ENCODE data around the gene PFDN4. TPM values are rescaled to one million over a fixed set of nuclear protein-coding genes. Genes with fewer than 3 reads are reported as not detected.

Gene PFDN4
- total and polyA plus RNA-seq, 3 experiments from 2014 or later: 37.1 to 42.5 (median 41.3) TPM

DNA sequence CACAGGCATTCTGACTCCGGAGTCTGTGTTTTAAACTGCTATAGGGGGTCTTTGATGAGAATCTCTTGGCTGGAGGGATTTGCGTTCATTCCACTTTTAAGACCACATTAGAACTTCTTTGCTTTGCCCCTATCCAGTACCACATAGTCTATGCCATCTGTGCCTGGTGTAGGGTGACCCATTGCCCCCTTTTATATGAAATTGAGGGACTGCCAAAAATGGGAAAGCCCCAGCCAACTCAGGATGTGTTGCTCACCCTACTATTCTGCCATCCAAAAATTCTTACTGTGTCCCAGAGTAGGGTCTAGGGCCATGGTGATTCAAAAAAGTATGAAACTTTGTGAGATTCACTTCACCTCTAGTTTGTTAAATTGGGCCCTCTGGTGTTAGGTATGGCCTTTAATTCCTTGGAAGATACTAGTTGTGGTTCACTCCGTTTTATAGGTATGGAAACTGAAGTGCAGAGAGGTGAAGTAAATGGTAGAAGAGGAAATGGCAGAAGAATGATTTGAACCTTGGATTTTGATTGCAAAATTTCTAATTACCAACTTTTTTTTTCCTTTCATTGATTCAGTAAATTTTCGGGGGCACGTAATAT is 1.4 kb downstream of the PFDN4 start:
- H3K4me1 Mint-ChIP-seq: peaks cover 29 to 57% (median 46%) of the 10 kb centered on the region in 3 donors
- DNase-seq: no peak
- H3K4me3 Mint-ChIP-seq: peak overlapping the region; percentile 76 to 100 (median 86)
- peaks cover 0 to 20% (median 0%) of the 10 kb centered on the region in 3 donors for H3K36me3 Mint-ChIP-seq
- ChIA-PET POLR2A (no interaction called here), CTCF (interaction anchor here (5.1 kb wide), 1 partner anchor 9 kb away, joined by 25 read pairs; no protein-coding TSS in a partner anchor)
- H3K27me3 Mint-ChIP-seq: peaks cover 5 to 6% of the 10 kb centered on the region in 2 donors
- peak overlapping the region in 7 of 8 donors; percentile 15 to 93 (median 67) for H3K27ac Mint-ChIP-seq
- Histone ChIP-seq H3K36me3 (ENCODE audit: insufficient read depth, low read length) (no peaks in the 10 kb centered on the region), H3K27me3 (ENCODE audit: insufficient read depth, low read length, poor library complexity, severe bottlenecking) (no peaks in the 10 kb centered on the region), H3K4me3 (ENCODE audit: low read length) (peak overlapping the region; percentile 91), H3K9me3 (ENCODE audit: low read length) (no peaks in the 10 kb centered on the region), H3K27ac (ENCODE audit: low read depth, low read length) (no peak overlapping the region), H3K4me1 (ENCODE audit: insufficient read depth, low read length) (peaks cover 24% of the 10 kb centered on the region)
- H3K9me3 Mint-ChIP-seq: no peaks in the 10 kb centered on the region

DNA sequence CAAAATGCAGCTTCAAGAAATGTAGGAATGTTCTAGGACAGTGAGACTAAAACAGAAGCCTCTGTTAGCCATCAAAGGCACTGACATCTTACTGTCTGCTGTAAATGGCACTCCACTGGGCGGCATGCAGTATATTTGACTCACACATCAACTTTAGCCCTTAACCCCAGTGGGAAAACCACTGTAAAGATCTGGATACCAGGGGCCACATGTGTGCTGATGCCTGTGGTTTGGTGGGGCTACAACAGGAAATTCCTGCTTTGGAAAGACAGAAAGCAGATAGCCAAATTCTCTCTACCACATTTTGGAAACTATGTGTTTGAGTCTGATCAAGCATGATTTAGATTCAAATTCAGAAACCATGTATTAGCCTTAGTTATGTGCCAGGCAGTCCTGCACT is 4.3 kb downstream of the PFDN4 start:
- no peak overlapping the region for H3K4me3 ChIP-seq (ENCODE audit: low read length)
- Mint-ChIP-seq H3K27ac (no peak overlapping the region), H3K9me3 (no peaks in the 10 kb centered on the region), H3K4me1 (peaks cover 31 to 66% (median 58%) of the 10 kb centered on the region in 3 donors), H3K36me3 (peaks cover 0 to 47% (median 7%) of the 10 kb centered on the region in 3 donors), H3K27me3 (peaks cover 0 to 2% of the 10 kb centered on the region in 2 donors), H3K4me3 (peak overlapping the region in 2 of 7 donors; percentile 14 to 54)
- H3K36me3 ChIP-seq (ENCODE audit: insufficient read depth, low read length): peaks cover 10% of the 10 kb centered on the region
- ChIA-PET POLR2A (no interaction called here), CTCF (interaction anchor here (5.1 kb wide), 1 partner anchor 12 kb away, joined by 25 read pairs; no protein-coding TSS in a partner anchor)
- H3K27me3 ChIP-seq (ENCODE audit: insufficient read depth, low read length, poor library complexity, severe bottlenecking): no peaks in the 10 kb centered on the region
- no peak for DNase-seq
- no peaks in the 10 kb centered on the region for H3K9me3 ChIP-seq (ENCODE audit: low read length)
- H3K27ac ChIP-seq (ENCODE audit: low read depth, low read length): no peak overlapping the region
- peaks cover 24% of the 10 kb centered on the region for H3K4me1 ChIP-seq (ENCODE audit: insufficient read depth, low read length)

DNA sequence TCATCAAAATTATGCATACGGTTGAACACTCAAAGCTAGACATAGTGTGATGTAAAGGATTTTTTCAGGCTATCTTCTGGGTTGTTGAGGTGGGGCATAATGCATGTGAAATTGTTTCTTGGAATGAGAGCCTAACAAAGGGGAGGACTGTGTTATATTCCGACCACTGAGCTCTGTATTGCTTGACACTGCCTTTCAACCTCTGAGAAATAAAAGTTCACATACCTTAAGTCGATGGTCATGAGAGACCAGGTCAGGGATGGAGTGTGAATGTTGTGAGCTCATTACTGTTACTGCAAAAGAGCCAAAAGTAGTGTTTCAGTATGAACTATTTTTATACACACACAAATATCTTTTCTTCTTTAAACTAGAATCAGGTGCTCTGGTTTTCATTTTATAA is 5.0 kb downstream of the PFDN4 start:
- ChIA-PET CTCF (interaction anchor here (2.7 kb wide), 1 partner anchor 13 kb away, joined by 21 read pairs; no protein-coding TSS in a partner anchor), POLR2A (no interaction called here)
- DNase-seq: no peak
- Mint-ChIP-seq H3K9me3 (no peaks in the 10 kb centered on the region), H3K36me3 (peaks cover 0 to 51% (median 7%) of the 10 kb centered on the region in 3 donors), H3K4me3 (peak overlapping the region in 1 of 7 donors; percentile 14), H3K4me1 (peaks cover 31 to 62% (median 58%) of the 10 kb centered on the region in 3 donors), H3K27me3 (peaks cover 0 to 2% of the 10 kb centered on the region in 2 donors), H3K27ac (peak overlapping the region in 2 of 8 donors; percentile 22 to 59)
- H3K27ac ChIP-seq (ENCODE audit: low read depth, low read length): no peak overlapping the region
- H3K36me3 ChIP-seq (ENCODE audit: insufficient read depth, low read length): peaks cover 10% of the 10 kb centered on the region
- H3K4me3 ChIP-seq (ENCODE audit: low read length): no peak overlapping the region
- H3K27me3 ChIP-seq (ENCODE audit: insufficient read depth, low read length, poor library complexity, severe bottlenecking): no peaks in the 10 kb centered on the region
- H3K9me3 ChIP-seq (ENCODE audit: low read length): no peaks in the 10 kb centered on the region
- peaks cover 24% of the 10 kb centered on the region for H3K4me1 ChIP-seq (ENCODE audit: insufficient read depth, low read length)

DNA sequence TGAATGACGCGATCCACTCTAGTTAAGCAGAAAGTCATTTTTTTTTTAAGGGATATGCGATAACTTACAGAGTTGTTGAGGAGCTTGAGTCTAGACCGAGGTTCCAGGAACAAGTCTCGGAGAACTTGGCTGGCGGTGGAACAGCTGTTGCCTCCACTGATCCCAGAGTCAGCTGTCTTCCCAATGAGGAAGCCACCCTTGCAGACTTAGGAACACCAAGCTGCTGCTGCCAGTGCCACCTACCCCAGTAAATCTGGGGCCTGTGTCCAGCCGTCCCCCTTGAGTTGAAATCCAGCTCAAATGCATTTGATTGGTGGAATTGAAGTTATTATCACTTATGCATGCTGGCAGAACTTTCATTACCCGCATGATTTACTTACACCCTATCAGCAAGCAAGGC is 6.7 kb downstream of the PFDN4 start:
- POLR2A ChIA-PET: no interaction called here
- DNase-seq: no peak
- Histone ChIP-seq H3K27ac (ENCODE audit: low read depth, low read length) (no peak overlapping the region), H3K27me3 (ENCODE audit: insufficient read depth, low read length, poor library complexity, severe bottlenecking) (no peaks in the 10 kb centered on the region), H3K4me1 (ENCODE audit: insufficient read depth, low read length) (peaks cover 12% of the 10 kb centered on the region), H3K4me3 (ENCODE audit: low read length) (no peak overlapping the region), H3K36me3 (ENCODE audit: insufficient read depth, low read length) (peaks cover 10% of the 10 kb centered on the region), H3K9me3 (ENCODE audit: low read length) (no peaks in the 10 kb centered on the region)
- H3K27me3 Mint-ChIP-seq: peaks cover 0 to 2% of the 10 kb centered on the region in 2 donors
- CTCF ChIA-PET: interaction anchor here (2.7 kb wide), 1 partner anchor 15 kb away, joined by 21 read pairs; no protein-coding TSS in a partner anchor
- no peaks in the 10 kb centered on the region for H3K9me3 Mint-ChIP-seq
- peaks cover 0 to 58% (median 7%) of the 10 kb centered on the region in 3 donors for H3K36me3 Mint-ChIP-seq
- no peak overlapping the region for H3K27ac Mint-ChIP-seq
- no peak overlapping the region for H3K4me3 Mint-ChIP-seq
- peaks cover 22 to 50% (median 48%) of the 10 kb centered on the region in 3 donors for H3K4me1 Mint-ChIP-seq

DNA sequence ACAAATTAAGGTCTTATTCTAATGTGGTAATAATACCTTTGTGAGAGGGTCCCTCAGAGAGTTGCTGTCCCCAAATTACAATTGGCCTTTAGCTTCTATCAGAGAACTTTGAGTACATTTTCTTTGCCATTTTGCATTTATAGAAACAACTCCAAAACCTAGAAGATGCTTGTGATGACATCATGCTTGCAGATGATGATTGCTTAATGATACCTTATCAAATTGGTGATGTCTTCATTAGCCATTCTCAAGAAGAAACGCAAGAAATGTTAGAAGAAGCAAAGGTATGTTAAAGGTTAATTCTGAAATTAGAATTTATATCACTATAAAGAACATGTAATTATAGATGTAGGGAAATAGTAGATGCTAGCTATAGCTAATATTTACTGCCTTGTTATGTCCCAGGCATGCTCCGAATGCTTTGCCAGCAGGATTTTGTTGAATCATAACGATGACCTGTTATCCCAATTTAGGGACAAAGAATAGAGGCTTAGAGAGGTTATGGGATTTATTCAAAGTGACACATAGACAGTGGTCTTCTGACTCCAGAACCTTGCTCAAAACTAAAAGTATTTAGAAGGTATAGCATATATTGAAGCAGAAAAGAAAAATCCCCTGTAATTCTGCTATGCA is 7.4 kb downstream of the PFDN4 start:
- H3K9me3 Mint-ChIP-seq: no peaks in the 10 kb centered on the region

DNA sequence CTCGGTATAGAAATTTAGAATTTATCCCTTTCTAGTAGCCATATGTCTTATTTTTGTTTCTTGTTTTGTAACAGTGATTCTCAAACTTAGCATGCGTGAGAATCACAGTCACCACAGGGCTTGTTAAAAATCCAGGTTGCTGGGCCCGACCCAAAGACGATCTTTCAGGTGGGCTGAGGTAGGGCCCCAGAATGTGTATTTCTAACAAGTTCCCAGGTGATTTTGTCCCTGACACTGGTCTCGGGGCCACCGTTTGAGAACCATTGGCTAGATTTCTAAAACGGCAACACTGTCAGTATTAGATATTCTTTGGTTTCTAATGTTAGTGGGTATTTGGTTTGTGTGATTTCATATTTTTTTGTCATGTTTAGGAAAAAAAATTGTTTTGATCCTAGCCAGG is 9.9 kb downstream of the PFDN4 start:
- Mint-ChIP-seq H3K27ac (peak overlapping the region in 1 of 8 donors; percentile 45), H3K4me1 (peaks cover 16 to 41% (median 37%) of the 10 kb centered on the region in 3 donors), H3K4me3 (no peak overlapping the region), H3K36me3 (peaks cover 0 to 51% (median 7%) of the 10 kb centered on the region in 3 donors), H3K27me3 (no peaks in the 10 kb centered on the region), H3K9me3 (no peaks in the 10 kb centered on the region)
- POLR2A ChIA-PET: no interaction called here
- Histone ChIP-seq H3K9me3 (ENCODE audit: low read length) (no peaks in the 10 kb centered on the region), H3K27me3 (ENCODE audit: insufficient read depth, low read length, poor library complexity, severe bottlenecking) (no peaks in the 10 kb centered on the region), H3K4me3 (ENCODE audit: low read length) (no peak overlapping the region), H3K36me3 (ENCODE audit: insufficient read depth, low read length) (peaks cover 10% of the 10 kb centered on the region), H3K4me1 (ENCODE audit: insufficient read depth, low read length) (peaks cover 16% of the 10 kb centered on the region), H3K27ac (ENCODE audit: low read depth, low read length) (no peak overlapping the region)
- no peak for DNase-seq
- CTCF ChIA-PET: no interaction called here

More for the DNA sequence above, 7.4 kb downstream of the PFDN4 start:
- peaks cover 10% of the 10 kb centered on the region for H3K36me3 ChIP-seq (ENCODE audit: insufficient read depth, low read length)
- no peak overlapping the region for H3K4me3 ChIP-seq (ENCODE audit: low read length)
- no peak overlapping the region for H3K4me3 Mint-ChIP-seq
- no peak for DNase-seq
- H3K4me1 ChIP-seq (ENCODE audit: insufficient read depth, low read length): peaks cover 5% of the 10 kb centered on the region
- peaks cover 15 to 43% (median 41%) of the 10 kb centered on the region in 3 donors for H3K4me1 Mint-ChIP-seq
- H3K36me3 Mint-ChIP-seq: peaks cover 0 to 59% (median 7%) of the 10 kb centered on the region in 3 donors
- H3K27me3 Mint-ChIP-seq: peaks cover 0 to 2% of the 10 kb centered on the region in 2 donors
- H3K27ac Mint-ChIP-seq: peak overlapping the region in 1 of 8 donors; percentile 33
- no peak overlapping the region for H3K27ac ChIP-seq (ENCODE audit: low read depth, low read length)
- no peaks in the 10 kb centered on the region for H3K27me3 ChIP-seq (ENCODE audit: insufficient read depth, low read length, poor library complexity, severe bottlenecking)
- H3K9me3 ChIP-seq (ENCODE audit: low read length): no peaks in the 10 kb centered on the region
- POLR2A ChIA-PET: no interaction called here
- CTCF ChIA-PET: interaction anchor here (2.7 kb wide), 1 partner anchor 15 kb away, joined by 21 read pairs; no protein-coding TSS in a partner anchor

DNA sequence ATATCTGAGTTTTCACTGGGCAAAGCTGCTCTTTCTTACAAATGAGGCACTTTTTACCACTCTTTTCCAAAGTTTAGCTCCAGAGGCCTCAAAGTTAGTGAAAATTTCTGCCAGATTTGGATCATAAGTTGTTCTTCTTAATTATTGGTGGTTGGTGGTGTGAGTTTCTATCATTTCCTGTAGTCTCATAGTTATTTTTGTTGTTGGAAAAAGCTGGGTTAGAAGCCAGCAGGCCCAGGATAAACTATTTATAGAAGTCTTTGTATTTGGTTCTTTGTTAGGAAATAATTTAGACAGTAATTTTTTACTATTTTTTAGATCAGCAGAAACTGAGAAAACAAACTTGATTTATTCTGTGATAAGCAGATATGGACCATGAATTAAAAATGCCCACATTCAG is 10.6 kb downstream of the PFDN4 start:
- Mint-ChIP-seq H3K27me3 (no peaks in the 10 kb centered on the region), H3K4me1 (peaks cover 15 to 35% (median 34%) of the 10 kb centered on the region in 3 donors), H3K4me3 (no peak overlapping the region), H3K36me3 (peaks cover 0 to 49% (median 7%) of the 10 kb centered on the region in 3 donors), H3K27ac (peak overlapping the region in 1 of 8 donors; percentile 59), H3K9me3 (no peaks in the 10 kb centered on the region)
- Histone ChIP-seq H3K4me1 (ENCODE audit: insufficient read depth, low read length) (peaks cover 16% of the 10 kb centered on the region), H3K36me3 (ENCODE audit: insufficient read depth, low read length) (peaks cover 10% of the 10 kb centered on the region), H3K9me3 (ENCODE audit: low read length) (no peaks in the 10 kb centered on the region), H3K27me3 (ENCODE audit: insufficient read depth, low read length, poor library complexity, severe bottlenecking) (no peaks in the 10 kb centered on the region), H3K27ac (ENCODE audit: low read depth, low read length) (no peak overlapping the region), H3K4me3 (ENCODE audit: low read length) (no peak overlapping the region)
- CTCF ChIA-PET: no interaction called here
- POLR2A ChIA-PET: no interaction called here
- DNase-seq: no peak

Data from CD8-positive, alpha-beta memory T cell (primary cell).